GM10266 (cell line): ENCODE results near the gene ABCC2.

Source experiments
- DNase-seq: peaks from one replicate; pipeline ENCODE4 v3.0.0; 2012; ENCODE audit errors: extremely low spot score
- TF ChIP-seq, protein P1 (sequence below): IDR thresholded peaks from 2 replicates; pipeline ENCODE4 v1.5.1; 2012; ENCODE audit warnings: mild to moderate bottlenecking, low read depth; ENCODE audit not compliant: control insufficient read depth, insufficient read depth; ENCODE audit errors: missing control alignments

The ABCC2 gene

DNA sequence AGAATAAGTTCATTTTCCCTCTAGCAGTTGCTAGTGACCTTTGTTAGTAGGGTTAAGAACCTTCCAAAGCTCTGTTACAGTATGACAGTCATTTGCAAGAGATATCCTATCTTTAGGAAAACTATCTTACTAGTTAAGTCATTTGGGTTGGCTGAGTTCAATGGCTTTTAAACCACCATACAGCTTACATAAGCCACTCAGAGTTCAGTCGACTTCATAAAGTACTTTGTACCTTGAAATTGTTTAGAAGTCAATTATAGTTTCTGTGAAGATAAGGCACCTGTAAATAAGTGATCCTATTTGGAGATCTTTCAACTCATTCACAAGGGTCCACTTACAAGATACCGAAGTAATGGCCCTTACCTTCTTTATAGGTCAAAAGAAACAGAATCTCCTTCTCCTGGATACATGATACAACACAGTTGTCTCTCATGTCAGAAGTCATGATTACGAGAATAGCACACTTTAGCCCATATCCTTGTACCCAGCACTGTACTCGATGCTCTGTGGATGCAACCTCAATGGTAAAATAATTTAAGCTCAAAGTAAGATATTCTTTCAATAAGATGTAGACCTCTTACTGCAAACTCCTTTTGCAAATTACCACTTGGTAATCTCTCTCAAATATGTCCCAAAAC is 11.9 kb upstream of the ABCC2 start:
- no peak for DNase-seq
- TF ChIP-seq, protein P1, sequence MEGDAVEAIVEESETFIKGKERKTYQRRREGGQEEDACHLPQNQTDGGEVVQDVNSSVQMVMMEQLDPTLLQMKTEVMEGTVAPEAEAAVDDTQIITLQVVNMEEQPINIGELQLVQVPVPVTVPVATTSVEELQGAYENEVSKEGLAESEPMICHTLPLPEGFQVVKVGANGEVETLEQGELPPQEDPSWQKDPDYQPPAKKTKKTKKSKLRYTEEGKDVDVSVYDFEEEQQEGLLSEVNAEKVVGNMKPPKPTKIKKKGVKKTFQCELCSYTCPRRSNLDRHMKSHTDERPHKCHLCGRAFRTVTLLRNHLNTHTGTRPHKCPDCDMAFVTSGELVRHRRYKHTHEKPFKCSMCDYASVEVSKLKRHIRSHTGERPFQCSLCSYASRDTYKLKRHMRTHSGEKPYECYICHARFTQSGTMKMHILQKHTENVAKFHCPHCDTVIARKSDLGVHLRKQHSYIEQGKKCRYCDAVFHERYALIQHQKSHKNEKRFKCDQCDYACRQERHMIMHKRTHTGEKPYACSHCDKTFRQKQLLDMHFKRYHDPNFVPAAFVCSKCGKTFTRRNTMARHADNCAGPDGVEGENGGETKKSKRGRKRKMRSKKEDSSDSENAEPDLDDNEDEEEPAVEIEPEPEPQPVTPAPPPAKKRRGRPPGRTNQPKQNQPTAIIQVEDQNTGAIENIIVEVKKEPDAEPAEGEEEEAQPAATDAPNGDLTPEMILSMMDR: no peak

DNA sequence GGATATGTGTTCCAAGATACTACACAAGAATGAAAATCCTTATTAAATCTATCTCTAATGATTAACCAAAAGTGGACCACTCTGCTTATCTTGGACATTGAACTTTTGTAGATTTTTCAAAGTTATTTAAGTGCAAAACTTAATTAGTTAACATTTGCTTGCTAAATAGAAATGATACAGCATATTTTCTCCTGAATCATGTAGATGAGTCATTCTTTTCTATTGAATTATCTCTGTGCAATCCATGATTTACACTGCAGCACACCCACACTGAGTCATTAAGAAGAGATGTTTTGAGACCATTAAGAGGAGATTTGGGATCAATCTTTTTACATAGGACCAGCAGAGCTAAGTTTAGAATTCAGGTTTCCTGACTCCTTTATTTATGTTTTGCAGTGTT is 6.6 kb upstream of the ABCC2 start:
- TF ChIP-seq, protein P1: no peak
- DNase-seq: no peak

DNA sequence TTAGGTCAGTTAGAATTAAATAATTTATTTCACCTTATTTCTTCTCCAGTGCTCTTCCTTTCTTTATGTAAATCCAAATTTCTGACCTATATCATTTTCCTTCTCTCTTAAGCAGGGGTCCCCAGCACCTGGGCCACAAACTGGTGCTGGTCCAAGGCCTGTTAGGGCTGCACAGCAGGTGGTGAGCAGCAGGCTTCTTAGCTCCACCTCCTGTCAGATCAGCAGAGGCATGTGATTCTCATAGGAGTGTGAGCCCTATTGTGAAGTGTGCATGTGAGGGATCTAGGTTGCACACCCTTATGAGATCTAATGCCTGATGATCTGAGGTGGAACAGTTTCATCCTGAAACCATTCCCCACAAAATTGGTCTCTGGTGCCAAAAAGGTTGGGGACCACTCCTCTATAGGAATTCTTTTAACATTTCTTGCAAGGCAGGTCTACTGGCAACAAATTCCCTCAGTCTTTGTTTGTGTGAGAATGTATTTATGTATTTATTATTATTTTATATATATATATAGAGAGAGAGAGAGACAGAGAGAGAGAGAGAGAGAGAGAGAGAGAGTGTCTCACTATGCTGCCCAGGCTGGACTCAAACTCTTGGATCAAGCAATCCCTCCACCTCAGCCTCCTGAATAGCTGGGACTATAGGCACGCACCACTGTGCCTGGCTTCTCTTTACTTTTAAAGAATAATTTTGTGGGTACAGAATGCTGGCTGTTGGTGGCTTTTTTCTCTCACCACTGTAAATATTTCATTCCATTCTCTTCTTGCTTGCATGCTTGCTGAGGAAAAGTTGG is 4.3 kb upstream of the ABCC2 start:
- TF ChIP-seq, protein P1: no peak
- DNase-seq: no peak

DNA sequence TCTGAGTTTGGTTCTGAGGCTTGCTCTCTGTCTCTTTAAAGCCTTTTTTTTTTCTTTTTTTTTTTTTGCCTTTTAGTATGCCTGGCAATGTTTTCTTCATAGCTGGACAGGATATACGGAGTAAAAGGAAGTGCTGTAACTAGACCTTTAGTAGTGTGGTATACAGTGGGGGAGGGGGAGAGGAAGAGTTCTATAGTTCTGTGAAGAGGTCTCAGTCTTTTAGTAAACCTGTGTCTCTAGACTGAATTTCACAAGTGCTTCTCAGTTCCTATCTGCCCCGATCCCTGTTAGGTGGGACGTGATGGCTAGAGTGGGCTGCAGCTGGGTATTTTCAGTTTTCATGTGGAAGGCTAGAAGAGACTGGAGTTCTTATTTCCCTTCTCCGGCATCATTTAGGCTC is 3.1 kb upstream of the ABCC2 start:
- no peak for DNase-seq
- TF ChIP-seq, protein P1: no peak

DNA sequence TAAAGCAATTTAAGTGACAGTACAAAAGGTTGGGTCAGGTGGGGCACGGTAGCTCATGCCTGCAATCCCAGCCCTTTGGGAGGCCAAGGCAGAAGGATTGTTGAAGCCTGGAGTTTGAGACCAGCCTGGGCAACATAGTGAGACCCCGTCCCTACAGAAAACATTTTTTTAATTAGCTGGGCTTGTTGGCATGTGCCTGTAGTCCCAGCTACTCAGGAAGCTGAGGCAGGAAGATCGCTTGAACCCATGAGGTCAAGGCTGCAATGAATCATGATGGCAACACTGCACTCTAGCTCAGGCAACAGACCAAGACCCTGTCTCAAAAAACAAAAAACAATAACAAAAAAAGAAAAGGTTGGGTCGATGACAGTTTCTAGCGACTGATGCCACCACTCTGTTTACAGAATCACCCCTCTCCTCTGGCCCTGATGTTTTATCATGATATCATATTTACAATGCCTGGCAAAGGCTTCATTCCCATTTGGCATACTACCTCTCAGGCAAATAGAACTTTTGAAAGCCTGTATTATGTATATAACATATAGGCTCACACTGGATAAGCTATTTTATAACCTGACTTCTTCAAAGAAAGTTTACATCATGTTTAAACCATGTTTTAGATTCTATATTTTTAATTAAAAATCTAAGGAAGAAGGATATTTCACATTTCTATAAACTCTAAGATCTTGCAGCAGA is 558 bp upstream of the ABCC2 start:
- TF ChIP-seq, protein P1: no peak
- no peak for DNase-seq

DNA sequence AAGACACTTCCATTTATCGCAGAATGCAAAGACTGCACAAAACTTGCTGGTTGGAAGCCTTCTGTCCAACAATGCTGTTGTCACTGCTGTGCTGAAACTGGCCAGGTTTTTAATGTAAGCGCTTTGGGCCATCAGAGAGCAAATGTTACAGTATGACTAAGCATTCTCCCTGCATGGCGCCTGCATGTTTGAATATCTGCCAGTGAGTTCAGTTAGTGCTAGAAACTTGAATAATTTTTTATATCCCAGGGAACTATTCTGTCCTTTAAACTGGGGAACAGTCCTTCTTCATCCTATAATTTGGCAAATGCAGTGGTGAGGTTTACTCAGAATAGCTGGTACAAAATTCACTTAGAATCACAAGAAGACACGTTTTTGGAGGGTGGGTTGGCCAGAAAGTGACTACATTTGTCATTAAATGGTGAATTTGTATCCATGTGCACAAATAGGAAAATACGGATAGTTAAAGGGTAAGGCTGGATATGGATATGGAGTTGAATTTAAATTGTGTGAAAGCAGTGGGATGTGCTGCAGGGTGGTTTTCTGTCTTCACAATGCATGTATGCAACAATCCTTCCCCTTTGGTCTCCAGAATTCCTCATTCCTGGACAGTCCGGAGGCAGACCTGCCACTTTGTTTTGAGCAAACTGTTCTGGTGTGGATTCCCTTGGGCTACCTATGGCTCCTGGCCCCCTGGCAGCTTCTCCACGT is 1.7 kb downstream of the ABCC2 start:
- TF ChIP-seq, protein P1: no peak
- no peak for DNase-seq
